Neutrophil (primary cell): ENCODE results near the gene CDT1.

ENCODE experiments used
- H3K27ac ChIP-seq: fragments of 200-600 bp; sonication (generic); 2 replicates; pipeline ENCODE4 v1.5.1; 2016; ENCODE audit warnings: mild to moderate bottlenecking, moderate library complexity
- H3K27me3 ChIP-seq: fragments of 200-600 bp; sonication (generic); 2 replicates; pipeline ENCODE4 v1.6.0; 2016; ENCODE audit warnings: mild to moderate bottlenecking
- H3K36me3 ChIP-seq: fragments of 200-600 bp; sonication (generic); 2 replicates; pipeline ENCODE4 v1.5.1; 2017
- H3K4me1 ChIP-seq, 2 experiments: fragments of 200-600 bp in 1 of 2; sonication (generic) in 1 of 2; 1 replicate in 1 of 2; 2 replicates in 1 of 2; pipeline versions ENCODE4 v1.5.1 to v1.6.1; 2013 to 2016; ENCODE audit warnings: low read depth in 1 of 2, low read length in 1 of 2, mild to moderate bottlenecking in 1 of 2, moderate library complexity in 1 of 2; ENCODE audit not compliant: control insufficient read depth in 1 of 2, insufficient read depth in 1 of 2
- H3K4me3 ChIP-seq, 2 experiments: fragments of 200-600 bp in 1 of 2; sonication (generic) in 1 of 2; 1 replicate in 1 of 2; 2 replicates in 1 of 2; pipeline ENCODE4 v1.5.1; 2013 to 2016; ENCODE audit warnings: low read depth in 1 of 2, low read length in 1 of 2, mild to moderate bottlenecking in 1 of 2, moderate library complexity in 1 of 2
- H3K9me3 ChIP-seq: fragments of 200-600 bp; sonication (generic); 2 replicates; pipeline ENCODE4 v1.5.1; 2016
- CTCF ChIP-seq: fragments of 200-600 bp; sonication (generic); IDR thresholded peaks from 2 replicates; pipeline ENCODE4 v1.5.1; 2016; ENCODE audit warnings: antibody characterized with exemption

Gene CDT1

GRCh38 chr16:88816736-88817535, 13.3 kb downstream of the CDT1 start:
- no peaks in the 10 kb centered on the region for H3K27me3 ChIP-seq
- no peak overlapping the region for H3K4me3 ChIP-seq
- H3K9me3 ChIP-seq: no peaks in the 10 kb centered on the region
- peaks cover 13 to 17% of the 10 kb centered on the region in 2 experiments for H3K4me1 ChIP-seq
- peaks cover 77% of the 10 kb centered on the region for H3K36me3 ChIP-seq
- no peak overlapping the region for H3K27ac ChIP-seq
- no peak for TF ChIP-seq CTCF

- Histone ChIP-seq H3K36me3 (peaks cover 88% of the 10 kb centered on the region), H3K4me1 (peaks cover 2 to 6% of the 10 kb centered on the region in 2 experiments), H3K27ac (no peak overlapping the region), H3K27me3 (no peaks in the 10 kb centered on the region), H3K9me3 (no peaks in the 10 kb centered on the region), H3K4me3 (no peak overlapping the region)
- no peak for TF ChIP-seq CTCF
Measured at GRCh38 chr16:88817785-88818574, 14.4 kb downstream of the CDT1 start.

- H3K27me3 ChIP-seq: no peaks in the 10 kb centered on the region
- no peaks in the 10 kb centered on the region for H3K9me3 ChIP-seq
- TF ChIP-seq CTCF: no peak
- no peak overlapping the region for H3K4me3 ChIP-seq
- peaks cover 0 to under 1% of the 10 kb centered on the region in 2 experiments for H3K4me1 ChIP-seq
- peak overlapping the region; percentile 17 for H3K27ac ChIP-seq
- peaks cover 93% of the 10 kb centered on the region for H3K36me3 ChIP-seq
Measured at GRCh38 chr16:88818575-88818874, 14.9 kb downstream of the CDT1 start.

- peak overlapping the region; percentile 17 for H3K27ac ChIP-seq
- no peaks in the 10 kb centered on the region for H3K4me1 ChIP-seq
- no peaks in the 10 kb centered on the region for H3K27me3 ChIP-seq
- no peak overlapping the region for H3K4me3 ChIP-seq
- no peak for TF ChIP-seq CTCF
- H3K9me3 ChIP-seq: no peaks in the 10 kb centered on the region
- H3K36me3 ChIP-seq: peaks cover 96% of the 10 kb centered on the region
Measured at GRCh38 chr16:88819126-88819525, 15.5 kb downstream of the CDT1 start.

- H3K9me3 ChIP-seq: no peaks in the 10 kb centered on the region
- H3K4me3 ChIP-seq: no peak overlapping the region
- H3K4me1 ChIP-seq: no peaks in the 10 kb centered on the region
- H3K27me3 ChIP-seq: no peaks in the 10 kb centered on the region
- TF ChIP-seq CTCF: no peak
- H3K36me3 ChIP-seq: peaks cover 96% of the 10 kb centered on the region
- H3K27ac ChIP-seq: no peak overlapping the region
Measured at GRCh38 chr16:88820385-88821025, 16.9 kb downstream of the CDT1 start.
